Left colon (tissue), 2 donors: Measurements from ENCODE around the gene KLHL28. TPM values are rescaled to one million over a fixed set of nuclear protein-coding genes. Genes with fewer than 3 reads are reported as not detected.
A peak's percentile ranks its signal among the peaks of the same experiment; 100 is the strongest.

ENCODE experiments used
- ATAC-seq: fragments of 200-7000 bp; cut with Tn5 transposase; one replicate; pipeline ENCODE4 v1.9.1; 2020; ENCODE audit warnings: mild to moderate bottlenecking, moderate library complexity
- DNase-seq, 2 donors: peaks; one replicate each; pipeline ENCODE4 v3.0.0-alpha.2; 2020
- intact Hi-C, 2 donors: fragments of 100-400 bp; cut with DNase I in 1 of 2; cut with micrococcal nuclease in 1 of 2; formaldehyde crosslinking; loops; one replicate each; pipeline versions ENCODE4 v1.11.2 to v1.14.0; 2022; cut with DNase I, micrococcal nuclease
- long read RNA-seq: library from polyadenylated mRNA; unstranded; transcript quantifications from one replicate; pipeline ENCODE4 v2.0.0, GENCODE V29; 2021
- total RNA-seq, 2 donors: library from RNA; stranded (reverse); fragmentation: NEBNext Ultra II Directional; extraction: Animal tissue kit (Norgen Biotek cat#: 25700); gene quantifications; one replicate each; pipeline ENCODE4 v1.2.1, GENCODE V29; 2021
- donor health status: DM: no; HTN: no; CAD: no.
- donor health status: DM: yes; HTN: yes; CAD: no.

Gene KLHL28, protein sequence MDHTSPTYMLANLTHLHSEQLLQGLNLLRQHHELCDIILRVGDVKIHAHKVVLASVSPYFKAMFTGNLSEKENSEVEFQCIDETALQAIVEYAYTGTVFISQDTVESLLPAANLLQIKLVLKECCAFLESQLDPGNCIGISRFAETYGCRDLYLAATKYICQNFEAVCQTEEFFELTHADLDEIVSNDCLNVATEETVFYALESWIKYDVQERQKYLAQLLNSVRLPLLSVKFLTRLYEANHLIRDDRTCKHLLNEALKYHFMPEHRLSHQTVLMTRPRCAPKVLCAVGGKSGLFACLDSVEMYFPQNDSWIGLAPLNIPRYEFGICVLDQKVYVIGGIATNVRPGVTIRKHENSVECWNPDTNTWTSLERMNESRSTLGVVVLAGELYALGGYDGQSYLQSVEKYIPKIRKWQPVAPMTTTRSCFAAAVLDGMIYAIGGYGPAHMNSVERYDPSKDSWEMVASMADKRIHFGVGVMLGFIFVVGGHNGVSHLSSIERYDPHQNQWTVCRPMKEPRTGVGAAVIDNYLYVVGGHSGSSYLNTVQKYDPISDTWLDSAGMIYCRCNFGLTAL
- 10 to 100 TPM; 13.8 to 17.6 TPM for total RNA-seq
- long read RNA-seq, partial matches to known transcripts, result 5 of 8 reads
- long read RNA-seq, other reads (novel, unspliced or antisense), result 3 of 8 reads

DNA sequence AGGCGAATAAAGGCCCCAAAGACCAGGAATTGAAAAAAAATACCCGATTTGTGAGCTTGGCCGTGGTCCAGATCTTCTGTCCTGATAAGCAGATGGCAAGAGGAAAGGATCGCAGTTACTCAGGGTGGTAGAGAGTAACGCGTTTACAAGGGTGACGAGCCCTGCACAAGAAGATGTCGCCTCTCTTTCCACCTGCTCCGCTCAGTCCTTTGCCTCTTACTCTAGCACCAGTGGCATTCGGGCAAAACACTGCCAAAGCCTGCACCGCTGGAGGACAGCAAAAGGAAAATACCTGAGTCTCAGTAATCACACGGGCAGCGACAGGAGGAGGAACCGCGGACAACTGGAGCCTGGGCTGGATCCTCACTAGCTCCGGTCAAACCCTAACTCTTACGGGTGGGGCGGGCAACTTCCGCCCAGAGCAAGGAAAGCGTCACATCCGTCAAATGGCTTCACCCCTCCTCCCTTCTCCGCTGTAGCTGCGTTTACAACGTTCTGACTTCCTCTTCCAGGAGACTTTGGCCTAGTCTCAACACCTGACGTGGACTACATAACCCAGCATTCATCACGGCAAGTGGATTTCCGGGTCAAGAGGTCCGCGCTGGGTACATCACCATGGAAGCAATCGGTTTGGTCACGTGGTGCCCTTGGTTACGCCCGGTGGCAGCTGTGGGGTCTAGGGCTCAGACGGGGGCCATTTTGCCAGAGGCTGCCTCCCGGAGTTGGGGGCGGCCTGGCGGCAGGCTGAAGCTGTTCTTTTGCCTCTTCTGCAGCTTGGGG lies at the start of gene KLHL28, which contains the start of gene TOGARAM1:
Gene KLHL28, minus strand, starts transcription at position 394 of the 780 bp plus-strand sequence. CDS start 16,019 bp downstream, outside the sequence.
Gene TOGARAM1, plus strand, starts transcription at position 637 of the 780 bp plus-strand sequence. CDS start 232 bp downstream, outside the sequence.
- intact Hi-C loops, result loop anchor here in 1 of 2 donors (10.0 kb wide), 2 partner anchors 123 to 173 kb away; partner anchors contain the start of genes FANCM, FKBP3 and PRPF39
- DNase-seq, result peak; percentile 96 to 99
- peak; percentile 92 for ATAC-seq

DNA sequence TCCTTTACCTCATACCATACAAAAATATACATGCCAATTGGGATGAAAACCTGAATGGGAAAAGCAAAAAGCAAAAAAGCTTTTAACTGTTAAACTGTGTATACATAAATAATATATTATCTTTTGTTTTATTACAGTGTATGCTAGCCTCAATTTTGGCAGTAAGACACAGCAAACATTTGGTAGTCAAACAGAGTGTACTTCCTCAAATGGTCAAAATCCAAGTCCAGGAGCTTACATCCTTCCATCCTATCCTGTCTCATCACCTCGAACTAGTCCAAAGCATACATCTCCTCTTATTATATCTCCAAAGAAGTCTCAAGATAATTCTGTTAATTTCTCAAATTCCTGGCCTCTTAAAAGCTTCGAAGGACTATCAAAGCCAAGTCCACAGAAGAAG lies 42.2 kb upstream of the KLHL28 start:
- ATAC-seq, result peak; percentile 22
- no peak for DNase-seq
- intact Hi-C loops, result no loop called here

DNA sequence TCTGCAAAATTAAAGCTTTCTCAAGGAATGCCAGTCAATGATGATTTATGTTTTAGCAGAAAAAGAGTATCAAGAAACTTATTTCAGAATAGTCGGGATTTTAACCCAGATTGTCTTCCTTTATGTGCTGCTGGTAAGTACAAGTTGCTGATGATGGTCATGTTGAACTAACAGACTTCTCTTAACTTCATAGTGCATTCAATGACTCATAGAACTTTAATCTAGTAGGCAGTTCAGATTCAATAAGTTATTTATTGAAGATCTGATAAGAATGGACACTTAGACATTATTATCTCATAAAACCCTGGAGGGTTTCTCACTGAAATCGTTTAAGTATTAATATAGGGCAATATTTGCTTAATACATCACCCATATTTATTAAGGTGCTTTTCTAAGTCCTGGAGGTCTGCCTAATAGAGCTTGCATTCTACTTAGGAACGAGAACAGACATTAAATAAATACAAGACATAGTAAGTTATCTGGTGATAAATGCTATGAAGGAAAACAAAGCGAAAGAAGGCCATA lies 34.1 kb upstream of the KLHL28 start:
- intact Hi-C loops, result no loop called here
- DNase-seq, result no peak
- no peak for ATAC-seq

DNA sequence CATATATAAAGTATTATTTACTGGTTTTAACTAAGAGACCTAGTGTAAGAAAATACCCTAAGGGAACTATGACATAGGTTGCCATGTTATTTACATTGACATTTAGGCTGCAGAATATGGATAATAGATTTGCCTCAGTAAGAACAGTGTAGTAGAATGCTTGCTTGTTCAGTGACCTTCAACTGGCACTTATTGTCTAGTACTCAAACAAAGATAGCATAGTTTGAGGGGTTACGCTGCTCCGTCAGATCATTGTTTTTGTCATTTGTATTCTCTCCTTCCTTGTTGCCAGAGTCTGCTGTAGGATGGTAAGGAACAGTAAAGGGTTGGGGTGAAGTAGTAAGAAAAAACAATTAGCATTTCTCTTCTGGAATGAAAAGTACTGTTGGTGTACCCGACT lies 33.4 kb upstream of the KLHL28 start:
- DNase-seq, result no peak
- no peak for ATAC-seq
- intact Hi-C loops, result no loop called here

DNA sequence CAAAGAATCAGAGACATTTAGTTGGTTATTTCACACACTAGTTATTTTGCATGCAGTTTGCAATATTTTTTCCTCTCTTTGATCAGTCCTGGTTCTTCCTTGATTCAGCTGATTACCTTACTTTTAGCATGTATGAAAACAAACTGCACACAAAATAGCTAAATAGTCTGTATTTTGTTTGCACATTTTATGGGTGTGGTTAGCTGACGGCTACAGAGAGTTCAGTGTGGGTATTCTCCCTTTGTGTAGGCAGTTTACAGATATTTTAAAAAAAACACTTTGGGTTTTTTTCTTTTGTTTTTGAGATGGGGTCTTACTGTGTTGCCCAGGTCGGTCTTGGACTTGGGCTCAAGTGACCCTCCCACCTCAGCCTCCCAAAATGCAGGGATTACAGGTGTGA lies 28.8 kb upstream of the KLHL28 start:
- ATAC-seq (peak; percentile 49), DNase-seq (no peak)
- intact Hi-C loops, result no loop called here

DNA sequence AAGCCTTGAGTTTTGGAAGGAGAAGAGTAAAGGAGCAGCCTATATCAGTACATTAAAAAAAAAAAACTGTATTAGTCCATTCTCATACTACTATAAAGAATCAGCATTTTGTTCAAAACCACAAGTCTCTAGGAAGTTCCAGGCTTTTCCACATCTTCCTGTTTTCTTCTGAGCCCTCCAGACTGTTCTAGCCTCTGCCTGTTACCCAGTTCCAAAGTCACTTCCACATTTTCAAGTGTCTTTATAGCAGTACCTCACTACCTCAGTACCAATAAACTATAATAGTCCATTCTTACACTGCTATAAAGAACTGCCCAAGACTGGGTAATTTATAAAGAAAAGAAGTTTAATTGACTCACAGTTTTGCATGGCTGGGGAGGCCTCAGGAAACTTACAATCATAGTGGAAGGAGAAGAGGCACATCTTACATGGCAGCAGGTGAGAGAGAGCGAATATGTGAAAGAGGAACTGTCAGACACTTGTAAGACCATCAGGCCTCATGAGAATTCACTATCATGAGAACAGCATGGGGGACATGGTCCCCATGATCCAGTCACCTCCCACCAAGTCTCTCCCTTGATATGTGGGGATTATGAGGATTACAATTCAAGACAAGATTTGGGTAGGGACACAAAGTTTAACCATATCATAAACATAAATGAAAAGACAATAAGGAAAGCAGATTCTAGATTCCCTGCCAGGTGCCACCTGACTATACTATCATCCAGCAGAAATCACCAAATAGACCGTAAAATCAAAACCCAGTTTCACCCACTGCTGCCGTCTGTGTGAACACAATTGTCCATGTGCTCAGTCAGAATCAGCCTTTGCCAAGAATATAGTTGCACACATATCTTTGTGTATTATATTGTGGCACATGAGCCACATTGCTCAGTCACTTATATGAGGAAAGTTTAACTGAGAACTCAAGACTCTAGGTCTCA lies 28.0 kb upstream of the KLHL28 start:
- DNase-seq (no peak), ATAC-seq (peak; percentile 77)
- intact Hi-C loops, result no loop called here

DNA sequence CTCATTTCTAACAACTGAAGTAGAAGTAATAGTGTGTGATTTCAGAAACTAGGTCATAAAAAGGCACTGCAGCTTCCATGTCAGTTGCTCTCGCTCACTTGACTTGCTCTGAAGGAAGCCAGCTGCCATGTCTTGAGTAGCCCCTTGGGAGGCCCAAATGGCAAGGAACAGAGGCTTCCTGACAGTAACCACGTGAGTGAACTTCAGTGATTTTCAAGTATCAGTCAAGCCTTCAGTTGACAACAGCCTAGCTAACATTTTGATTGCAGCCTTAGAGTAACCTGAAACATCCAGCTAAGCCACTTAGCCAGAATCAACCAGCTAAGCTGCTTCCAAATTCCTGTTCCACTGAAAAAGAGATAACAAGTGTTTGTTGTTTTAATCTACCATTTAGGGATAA lies 26.9 kb upstream of the KLHL28 start:
- intact Hi-C loops, result no loop called here
- DNase-seq (no peak), ATAC-seq (no peak)

DNA sequence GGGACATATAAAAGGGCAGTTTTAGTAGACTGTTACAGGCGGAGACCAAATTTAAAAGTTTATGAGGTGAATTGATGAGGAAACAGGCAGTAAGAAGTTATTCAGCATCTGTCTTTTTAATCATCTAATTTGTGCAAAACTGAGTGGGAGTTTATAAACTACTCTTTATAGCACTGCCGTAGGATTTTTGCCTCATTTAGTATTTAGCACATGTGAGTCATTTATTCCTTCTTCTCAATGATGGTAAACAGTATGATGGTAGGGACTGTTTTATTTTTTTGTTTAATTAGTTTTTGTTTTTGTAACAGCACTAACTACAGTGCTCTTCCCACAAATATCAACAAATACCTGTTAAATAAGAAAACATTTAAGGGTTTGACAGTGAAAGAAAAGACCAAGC lies 20.8 kb upstream of the KLHL28 start:
- DNase-seq (no peak), ATAC-seq (no peak)
- intact Hi-C loops, result no loop called here

DNA sequence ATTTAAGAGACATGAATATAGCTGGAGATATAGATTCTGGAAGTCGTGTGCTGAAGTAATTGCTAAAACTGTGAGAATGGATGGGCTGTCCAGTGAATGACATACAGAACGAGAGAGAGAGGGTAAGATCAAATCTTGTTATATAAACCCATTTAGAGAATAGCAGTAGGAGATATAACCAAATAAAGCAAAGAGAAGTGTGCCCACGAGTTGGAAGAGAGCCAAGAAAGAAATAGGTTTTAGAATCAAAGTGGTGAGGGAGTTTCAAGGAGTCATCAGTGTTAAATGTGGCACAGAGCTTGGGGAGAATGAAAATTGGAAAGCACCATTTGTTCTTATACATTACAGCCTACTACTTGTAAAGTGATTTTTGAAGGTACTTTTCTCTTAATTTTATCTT lies 19.5 kb upstream of the KLHL28 start:
- DNase-seq, result no peak
- ATAC-seq, result no peak
- intact Hi-C loops, result no loop called here

DNA sequence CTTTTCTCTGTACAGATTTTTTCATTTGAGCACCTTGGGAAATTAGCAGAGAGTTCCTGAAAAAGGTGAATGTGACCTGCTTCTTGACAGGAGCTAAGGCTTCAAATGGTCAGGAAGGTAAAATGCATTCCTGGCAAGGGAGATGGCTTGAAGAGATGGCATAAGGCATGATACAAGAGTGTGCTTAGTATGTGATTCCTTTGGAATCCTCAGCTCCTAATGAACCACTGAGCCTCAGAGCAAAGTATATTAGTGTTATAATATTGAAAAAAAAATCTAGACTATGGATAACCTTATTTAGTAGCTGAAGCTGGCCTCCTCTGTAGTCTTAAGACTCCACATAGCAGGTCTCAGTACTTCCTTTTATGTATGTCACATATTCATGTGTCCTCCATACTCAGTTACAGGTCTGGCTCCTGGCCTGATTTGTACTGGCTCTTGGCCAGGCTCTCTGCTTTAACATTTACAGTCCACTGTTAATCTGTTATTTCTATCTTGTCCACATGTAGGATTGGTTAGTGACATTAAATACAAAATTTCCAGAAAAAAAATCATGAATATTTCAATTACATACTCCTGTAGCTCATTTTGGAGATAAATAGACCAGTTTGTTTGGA lies 18.1 kb upstream of the KLHL28 start:
- peak in 1 of 2 donors; percentile 43 for DNase-seq
- intact Hi-C loops, result no loop called here
- peak; percentile 70 for ATAC-seq

DNA sequence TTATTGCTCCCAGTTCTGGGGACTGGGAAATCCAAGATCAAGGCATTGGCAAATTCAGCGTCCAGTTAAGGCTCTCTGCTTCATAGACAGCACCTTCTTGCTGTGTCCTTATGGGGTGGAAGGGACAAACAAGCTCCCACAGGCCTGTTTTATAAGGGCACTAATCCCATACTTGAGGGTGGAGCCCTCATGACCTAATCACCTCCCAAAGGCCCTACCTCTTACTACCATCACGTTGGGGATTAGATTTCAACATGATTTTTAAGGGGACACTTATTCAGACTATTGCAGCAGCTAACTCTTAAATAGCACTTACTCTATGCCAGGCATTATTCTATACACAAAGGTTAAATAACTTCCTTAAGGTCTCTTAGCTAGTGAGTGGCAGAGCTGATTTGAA lies 17.5 kb upstream of the KLHL28 start:
- no peak for ATAC-seq
- intact Hi-C loops, result no loop called here
- DNase-seq, result no peak

DNA sequence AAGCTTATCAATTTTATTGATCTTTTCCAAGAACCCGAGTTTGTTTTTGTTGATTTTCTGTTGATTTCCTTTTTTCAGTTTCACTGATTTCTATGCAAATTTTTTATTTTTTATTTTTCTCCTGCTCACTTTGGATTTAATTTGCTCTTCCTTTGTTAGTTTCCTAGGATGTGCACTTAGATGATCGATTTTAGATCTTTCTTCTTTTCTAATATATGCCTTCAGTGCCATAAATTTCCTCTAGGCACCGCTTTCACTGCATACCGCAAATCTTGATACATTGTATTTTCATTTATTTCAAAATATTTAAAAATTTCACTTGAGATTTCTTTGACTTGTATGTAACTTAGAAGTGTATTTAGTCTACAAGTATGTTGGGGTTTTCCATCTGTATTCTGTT lies 9.7 kb upstream of the KLHL28 start:
- DNase-seq, result no peak
- ATAC-seq, result no peak
- intact Hi-C loops, result no loop called here

DNA sequence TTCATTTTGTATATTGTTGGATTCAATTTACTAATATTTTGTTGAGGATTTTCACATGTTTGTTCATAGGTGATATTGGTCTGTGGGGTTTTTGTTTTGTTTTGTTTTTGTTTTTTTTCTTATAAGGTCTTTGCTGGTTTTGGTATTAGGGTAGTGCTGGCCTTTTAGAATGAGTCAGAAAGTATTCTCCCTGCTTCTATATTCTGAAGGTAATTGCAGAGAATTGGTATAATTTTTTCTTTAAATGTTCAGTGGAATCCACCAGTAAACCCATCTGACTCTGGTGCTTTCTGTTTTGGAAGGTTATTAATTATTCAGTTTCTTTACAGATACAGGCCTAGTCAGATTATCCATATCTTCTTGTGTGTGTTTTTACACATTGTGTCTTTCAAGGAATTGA lies 9.2 kb upstream of the KLHL28 start:
- intact Hi-C loops, result no loop called here
- DNase-seq, result no peak
- no peak for ATAC-seq

DNA sequence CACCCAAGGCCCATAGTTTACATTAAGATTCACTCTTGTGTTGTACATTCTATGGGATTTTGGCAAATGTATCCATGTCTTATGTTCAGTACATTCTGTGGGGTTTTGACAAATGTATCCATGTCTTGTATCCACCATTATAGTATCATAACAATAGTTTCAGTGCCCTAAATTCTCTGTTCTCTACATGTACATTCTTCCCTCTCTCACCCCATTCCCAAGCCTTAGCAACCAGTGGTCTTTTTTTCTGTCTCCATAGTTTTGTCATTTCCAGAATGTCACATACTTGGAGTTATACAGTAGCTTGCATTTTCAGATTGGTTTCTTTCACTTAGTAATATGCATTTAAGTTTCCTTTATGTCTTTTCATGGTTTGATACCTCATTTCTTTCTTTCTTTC lies 7.0 kb upstream of the KLHL28 start:
- intact Hi-C loops, result loop anchor here in 1 of 2 donors (10.0 kb wide), 2 partner anchors 116 to 166 kb away; partner anchors contain the start of genes FANCM, FKBP3 and PRPF39
- ATAC-seq (no peak), DNase-seq (no peak)

DNA sequence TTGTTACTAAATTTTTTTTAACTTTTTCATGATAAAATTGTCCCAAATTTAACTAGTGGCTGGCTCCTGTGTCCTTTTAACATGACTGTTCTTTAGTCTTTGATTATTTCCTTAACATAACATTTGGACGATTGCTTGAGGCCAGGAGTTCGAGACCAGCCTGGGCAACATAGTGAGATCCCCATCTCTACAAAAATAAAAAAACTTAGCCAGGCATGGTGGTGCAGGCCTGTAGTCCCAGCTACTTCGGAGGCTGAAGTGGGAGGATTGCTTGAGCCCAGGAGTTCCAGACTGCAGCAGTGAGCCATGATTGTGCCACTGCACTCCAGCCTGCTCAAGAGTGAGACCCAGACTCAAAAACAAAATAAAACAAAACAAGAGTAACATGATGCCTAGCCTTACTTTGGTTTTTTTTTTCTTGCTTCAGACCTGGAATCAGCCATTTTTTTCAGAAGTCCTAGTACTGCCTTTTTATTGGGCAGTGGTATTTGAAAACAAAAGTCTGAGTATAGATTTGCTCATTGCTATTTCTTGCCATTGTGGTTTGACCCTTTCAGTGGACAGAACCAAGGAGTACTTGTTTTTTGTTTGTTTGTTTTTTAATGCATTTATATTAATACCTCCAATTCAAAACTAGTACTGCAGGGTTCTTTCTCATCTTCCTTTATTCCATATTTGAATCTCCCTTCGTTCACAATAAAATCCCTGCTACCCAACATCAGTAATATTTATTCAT lies 5.0 kb upstream of the KLHL28 start:
- no peak for DNase-seq
- no peak for ATAC-seq
- intact Hi-C loops, result loop anchor here in 1 of 2 donors (10.0 kb wide), 2 partner anchors 118 to 168 kb away; partner anchors contain the start of genes FANCM, FKBP3 and PRPF39

DNA sequence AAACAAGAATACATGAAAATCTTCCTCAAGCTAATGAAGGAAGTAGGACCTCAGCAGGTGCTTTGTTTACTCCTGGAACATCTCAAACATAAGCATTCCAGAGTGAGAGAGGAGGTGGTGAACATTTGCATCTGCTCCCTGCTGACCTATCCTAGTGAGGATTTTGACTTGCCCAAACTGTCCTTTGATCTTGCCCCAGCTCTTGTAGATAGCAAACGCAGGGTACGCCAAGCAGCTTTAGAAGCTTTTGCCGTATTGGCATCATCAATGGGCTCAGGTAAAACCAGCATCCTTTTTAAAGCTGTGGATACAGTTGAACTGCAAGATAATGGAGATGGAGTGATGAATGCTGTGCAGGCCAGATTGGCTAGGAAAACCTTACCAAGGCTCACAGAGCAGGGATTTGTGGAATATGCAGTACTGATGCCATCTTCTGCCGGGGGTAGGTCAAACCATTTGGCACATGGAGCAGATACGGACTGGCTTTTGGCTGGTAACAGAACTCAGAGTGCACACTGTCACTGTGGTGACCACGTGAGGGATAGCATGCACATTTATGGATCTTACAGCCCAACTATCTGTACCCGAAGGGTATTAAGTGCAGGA lies 2.1 kb upstream of the KLHL28 start:
- no peak for ATAC-seq
- intact Hi-C loops, result loop anchor here in 1 of 2 donors (10.0 kb wide), 2 partner anchors 121 to 171 kb away; partner anchors contain the start of genes FANCM, FKBP3 and PRPF39
- no peak for DNase-seq
